HEK293T (cell line): ENCODE measurements around the gene DAPK1.

Experiments used
- ARNT ChIP-seq: fragments of 450-650 bp; IDR thresholded peaks from 2 replicates; pipeline ENCODE4 v1.6.1; 2017; ENCODE audit warnings: mild to moderate bottlenecking
- BHLHE40 ChIP-seq: fragments of 450-650 bp; IDR thresholded peaks from 2 replicates; pipeline ENCODE4 v1.6.1; 2016; ENCODE audit warnings: mild to moderate bottlenecking, moderate library complexity, borderline replicate concordance
- CTBP1 ChIP-seq: fragments of 450-650 bp; IDR thresholded peaks from 2 replicates; pipeline ENCODE4 v1.6.1; 2016; ENCODE audit warnings: borderline replicate concordance
- ELF4 ChIP-seq: fragments of 450-650 bp; IDR thresholded peaks from 2 replicates; pipeline ENCODE4 v1.6.1; 2017; ENCODE audit warnings: antibody characterized with exemption
- FOXK2 ChIP-seq: fragments of 450-650 bp; IDR thresholded peaks from 2 replicates; pipeline ENCODE4 v1.6.1; 2016; ENCODE audit warnings: mild to moderate bottlenecking
- FOXM1 ChIP-seq: fragments of 450-650 bp; IDR thresholded peaks from 2 replicates; pipeline ENCODE4 v1.6.1; 2017; ENCODE audit warnings: mild to moderate bottlenecking, borderline replicate concordance
- HDGF ChIP-seq: fragments of 450-650 bp; IDR thresholded peaks from 2 replicates; pipeline ENCODE4 v1.6.1; 2017; ENCODE audit warnings: antibody characterized with exemption, borderline replicate concordance
- L3MBTL2 ChIP-seq: fragments of 450-650 bp; conservative IDR thresholded peaks from 2 replicates; pipeline ENCODE4 v1.6.1; 2016; ENCODE audit warnings: mild to moderate bottlenecking
- NFRKB ChIP-seq: fragments of 450-650 bp; IDR thresholded peaks from 2 replicates; pipeline ENCODE4 v1.6.1; 2016; ENCODE audit warnings: mild to moderate bottlenecking, moderate library complexity
- SP1 ChIP-seq: fragments of 450-650 bp; IDR thresholded peaks from 2 replicates; pipeline ENCODE4 v1.6.1; 2017
- ZNF384 ChIP-seq: fragments of 450-650 bp; IDR thresholded peaks from 2 replicates; pipeline ENCODE4 v1.6.1; 2016

DNA sequence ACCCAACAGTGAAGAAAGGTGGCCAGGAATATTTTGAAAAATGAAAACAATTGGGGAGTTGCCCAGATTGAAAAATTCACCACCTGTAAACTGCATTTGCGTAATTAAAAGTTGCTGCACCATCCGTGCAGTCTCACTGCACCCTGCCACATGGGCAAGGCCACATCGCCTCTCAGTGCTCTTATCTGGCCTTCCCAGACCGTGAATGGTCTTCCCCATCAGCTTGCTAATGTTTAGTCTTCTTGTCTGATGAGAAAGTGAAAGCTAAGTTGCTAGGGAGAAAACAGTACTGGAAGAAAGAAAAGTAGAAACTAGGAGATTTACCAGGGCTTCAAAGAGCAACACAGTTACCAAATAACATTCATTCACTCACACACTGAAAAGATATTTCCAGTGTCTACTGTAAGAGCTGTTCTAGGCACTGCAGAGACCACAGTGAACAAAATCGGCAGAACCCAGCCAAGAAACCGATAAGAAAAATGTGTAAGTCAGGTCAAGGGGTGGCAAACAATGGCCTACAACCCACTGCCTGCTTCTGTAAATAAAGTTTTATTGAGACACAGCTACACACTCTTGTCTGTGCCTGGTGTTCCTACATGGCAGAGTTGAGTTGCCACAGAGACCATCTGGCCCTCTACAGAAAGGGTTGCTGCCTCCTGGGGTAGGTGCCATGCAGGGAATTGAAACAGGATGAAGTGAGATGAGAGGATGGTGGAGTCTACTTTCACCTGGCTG lies 177.1 kb downstream of the DAPK1 start:
- TF ChIP-seq SP1 (no peak), FOXM1 (no peak), BHLHE40 (no peak), L3MBTL2 (no peak), HDGF (no peak), NFRKB (no peak), ARNT (no peak), ZNF384 (no peak), ELF4 (no peak), CTBP1 (no peak), FOXK2 (no peak)
